WTC11 (cell line): ENCODE results near the gene SCIMP. TPM values are rescaled to one million over a fixed set of nuclear protein-coding genes. Genes with fewer than 3 reads are reported as not detected.

Source experiments
- ATAC-seq: fragments of 200-7000 bp; cut with Tn5 transposase; 2 replicates; pipeline ENCODE4 v1.10.0; 2021; ENCODE audit warnings: mild to moderate bottlenecking, moderate library complexity
- CTCF ChIA-PET: fragments of 300-600 bp; sonication (Branson Sonifier 250); formaldehyde crosslinking; loops from one replicate; lab custom pipeline; 2021; ENCODE audit warnings: antibody characterized with exemption; lab: Charles Lee
- POLR2A ChIA-PET: fragments of 350-600 bp; sonication (Branson Sonifier 250); formaldehyde crosslinking; loops from one replicate; lab custom pipeline; 2021; ENCODE audit warnings: antibody characterized with exemption; lab: Charles Lee
- DNase-seq: peaks from one replicate; pipeline ENCODE4 v3.0.0; 2021; ENCODE audit warnings: low spot score
- H3K27ac Mint-ChIP-seq: 2 replicates; pipeline ENCODE4 v1.8.0; 2021; ENCODE audit warnings: mixed read lengths
- H3K27me3 Mint-ChIP-seq: 2 replicates; pipeline ENCODE4 v1.8.0; 2021; ENCODE audit warnings: low read depth, mild to moderate bottlenecking, moderate library complexity, mixed read lengths
- H3K36me3 Mint-ChIP-seq: 2 replicates; pipeline ENCODE4 v1.8.0; 2021; ENCODE audit warnings: mixed read lengths
- H3K4me1 Mint-ChIP-seq: 2 replicates; pipeline ENCODE4 v1.8.0; 2022; ENCODE audit warnings: mixed read lengths
- H3K4me3 Mint-ChIP-seq: 2 replicates; pipeline ENCODE4 v1.8.0; 2021; ENCODE audit warnings: mild to moderate bottlenecking, moderate library complexity, mixed read lengths
- H3K9me3 Mint-ChIP-seq: 2 replicates; pipeline ENCODE4 v1.8.0; 2021; ENCODE audit warnings: mixed read lengths
- CREB1 ChIP-seq: sonication (generic); formaldehyde crosslinking; IDR thresholded peaks from 2 replicates; pipeline ENCODE4 v1.8.0; 2023; ENCODE audit warnings: mild to moderate bottlenecking, missing genetic modification reagents
- CTCF ChIP-seq: fragments of 200-600 bp; IDR thresholded peaks from 2 replicates; pipeline ENCODE4 v1.8.0; 2022; ENCODE audit warnings: antibody characterized with exemption
- E2F1 ChIP-seq: sonication (generic); formaldehyde crosslinking; IDR thresholded peaks from 2 replicates; pipeline ENCODE4 v1.8.0; 2022; ENCODE audit warnings: mild to moderate bottlenecking, missing genetic modification reagents
- ELF4 ChIP-seq: sonication (generic); formaldehyde crosslinking; IDR thresholded peaks from 2 replicates; pipeline ENCODE4 v1.8.1; 2022; ENCODE audit warnings: low read depth, mild to moderate bottlenecking, moderate library complexity, missing genetic modification reagents
- ESRRA ChIP-seq: sonication (generic); formaldehyde crosslinking; IDR thresholded peaks from 2 replicates; pipeline ENCODE4 v1.8.1; 2022; ENCODE audit warnings: mild to moderate bottlenecking, missing genetic modification reagents, borderline replicate concordance
- FOXK1 ChIP-seq: sonication (generic); formaldehyde crosslinking; IDR thresholded peaks from 2 replicates; pipeline ENCODE4 v1.8.0; 2022; ENCODE audit warnings: mild to moderate bottlenecking, moderate library complexity, missing genetic modification reagents
- GABPB1 ChIP-seq: sonication (generic); formaldehyde crosslinking; IDR thresholded peaks from 2 replicates; pipeline ENCODE4 v1.8.1; 2023; ENCODE audit warnings: mild to moderate bottlenecking, missing genetic modification reagents
- HMGA2 ChIP-seq: fragments of 250-450 bp; sonication (Bioruptor Pico); IDR thresholded peaks from 2 replicates; pipeline ENCODE4 v1.4.0; 2021; ENCODE audit warnings: mild to moderate bottlenecking, moderate library complexity
- NR1H2 ChIP-seq: sonication (generic); formaldehyde crosslinking; IDR thresholded peaks from 2 replicates; pipeline ENCODE4 v1.9.0; 2021; ENCODE audit warnings: mild to moderate bottlenecking, moderate library complexity, missing genetic modification reagents
- OVOL2 ChIP-seq: fragments of 250-450 bp; sonication (Bioruptor Pico); IDR thresholded peaks from 2 replicates; pipeline ENCODE4 v1.9.0; 2021; ENCODE audit warnings: mild to moderate bottlenecking, borderline replicate concordance
- RELA ChIP-seq: sonication (generic); formaldehyde crosslinking; IDR thresholded peaks from 2 replicates; pipeline ENCODE4 v1.8.1; 2022; ENCODE audit warnings: missing genetic modification reagents, mild to moderate bottlenecking, borderline replicate concordance
- SMAD4 ChIP-seq: sonication (generic); formaldehyde crosslinking; IDR thresholded peaks from 2 replicates; pipeline ENCODE4 v1.8.0; 2022; ENCODE audit warnings: mild to moderate bottlenecking, missing genetic modification reagents
- TEAD1 ChIP-seq: sonication (generic); formaldehyde crosslinking; IDR thresholded peaks from 2 replicates; pipeline ENCODE4 v1.8.0; 2022; ENCODE audit warnings: mild to moderate bottlenecking, missing genetic modification reagents
- ZMAT4 ChIP-seq: fragments of 250-450 bp; sonication (Bioruptor Pico); IDR thresholded peaks from 2 replicates; pipeline ENCODE4 v1.9.0; 2021; ENCODE audit warnings: mild to moderate bottlenecking
- ZNF138 ChIP-seq: sonication (generic); formaldehyde crosslinking; conservative IDR thresholded peaks from 2 replicates; pipeline ENCODE4 v1.8.1; 2022; ENCODE audit warnings: mild to moderate bottlenecking, moderate library complexity, missing genetic modification reagents
- ZNF281 ChIP-seq: sonication (generic); formaldehyde crosslinking; IDR thresholded peaks from 2 replicates; pipeline ENCODE4 v1.8.0; 2023; ENCODE audit warnings: mild to moderate bottlenecking, missing genetic modification reagents
- ZNF317 ChIP-seq: sonication (generic); formaldehyde crosslinking; IDR thresholded peaks from 2 replicates; pipeline ENCODE4 v1.8.1; 2023; ENCODE audit warnings: low read depth, mild to moderate bottlenecking, moderate library complexity, missing genetic modification reagents, borderline replicate concordance
- ZNF416 ChIP-seq: fragments of 250-450 bp; sonication (Bioruptor Pico); IDR thresholded peaks from 2 replicates; pipeline ENCODE4 v1.9.0; 2021; ENCODE audit warnings: mild to moderate bottlenecking, inconsistent platforms
- total RNA-seq: library from RNA; stranded (reverse); gene quantifications from 3 replicates; pipeline ENCODE4 v1.2.3, GENCODE V29; 2021
- TF ChIP-seq, protein P1 (sequence below): sonication (generic); formaldehyde crosslinking; IDR thresholded peaks from 2 replicates; pipeline ENCODE4 v1.8.0; 2023; ENCODE audit warnings: missing genetic modification reagents, mild to moderate bottlenecking, borderline replicate concordance
- TF ChIP-seq, protein P2 (sequence below): sonication (generic); formaldehyde crosslinking; conservative IDR thresholded peaks from 2 replicates; pipeline ENCODE4 v1.8.1; 2023; ENCODE audit warnings: mild to moderate bottlenecking, low read depth, missing genetic modification reagents, moderate library complexity
- TF ChIP-seq, protein P3 (sequence below): fragments of 250-450 bp; sonication (Bioruptor Pico); IDR thresholded peaks from 2 replicates; pipeline ENCODE4 v2.1.2; 2022; ENCODE audit warnings: mild to moderate bottlenecking, moderate library complexity

The SCIMP gene
- total RNA-seq, 1 experiment from 2014 or later, result not detected

DNA sequence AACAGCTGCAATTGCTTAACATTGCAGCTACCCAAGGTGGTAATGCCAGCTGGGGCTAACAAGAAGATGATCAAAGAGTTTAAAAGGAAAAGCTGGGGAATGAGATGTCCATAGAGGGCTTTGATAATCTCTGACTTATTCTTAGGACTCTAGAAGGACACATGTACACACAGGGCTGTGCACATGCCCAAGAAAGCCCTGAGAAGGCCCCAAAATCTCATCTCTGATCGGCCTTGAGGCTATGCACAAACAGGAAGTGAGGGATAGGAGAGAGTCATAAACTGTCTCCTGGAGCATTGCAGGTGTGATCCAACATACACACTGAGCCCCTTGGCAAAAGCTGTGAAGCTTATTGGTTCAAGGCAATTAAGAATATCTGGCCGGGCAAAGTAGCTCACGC is 30.2 kb upstream of the SCIMP start:
- Mint-ChIP-seq H3K9me3 (peaks cover 4% of the 10 kb centered on the region; the same call in 1 of the 2 replicates), H3K4me1 (no peaks in the 10 kb centered on the region), H3K27ac (no peak overlapping the region), H3K4me3 (no peak overlapping the region), H3K27me3 (no peaks in the 10 kb centered on the region), H3K36me3 (no peaks in the 10 kb centered on the region)
- POLR2A ChIA-PET, result no interaction called here
- DNase-seq (no peak), ATAC-seq (no peak)
- CTCF ChIA-PET, result no interaction called here
- TF ChIP-seq GABPB1 (CRISPR knock-in tag) (no peak), CREB1 (no peak), ZNF317 (CRISPR knock-in tag) (no peak), SMAD4 (CRISPR knock-in tag) (no peak), ZMAT4 (CRISPR knock-in tag) (no peak), ZNF281 (no peak), E2F1 (CRISPR knock-in tag) (no peak), HMGA2 (CRISPR knock-in tag) (no peak)
- TF ChIP-seq, protein P1, sequence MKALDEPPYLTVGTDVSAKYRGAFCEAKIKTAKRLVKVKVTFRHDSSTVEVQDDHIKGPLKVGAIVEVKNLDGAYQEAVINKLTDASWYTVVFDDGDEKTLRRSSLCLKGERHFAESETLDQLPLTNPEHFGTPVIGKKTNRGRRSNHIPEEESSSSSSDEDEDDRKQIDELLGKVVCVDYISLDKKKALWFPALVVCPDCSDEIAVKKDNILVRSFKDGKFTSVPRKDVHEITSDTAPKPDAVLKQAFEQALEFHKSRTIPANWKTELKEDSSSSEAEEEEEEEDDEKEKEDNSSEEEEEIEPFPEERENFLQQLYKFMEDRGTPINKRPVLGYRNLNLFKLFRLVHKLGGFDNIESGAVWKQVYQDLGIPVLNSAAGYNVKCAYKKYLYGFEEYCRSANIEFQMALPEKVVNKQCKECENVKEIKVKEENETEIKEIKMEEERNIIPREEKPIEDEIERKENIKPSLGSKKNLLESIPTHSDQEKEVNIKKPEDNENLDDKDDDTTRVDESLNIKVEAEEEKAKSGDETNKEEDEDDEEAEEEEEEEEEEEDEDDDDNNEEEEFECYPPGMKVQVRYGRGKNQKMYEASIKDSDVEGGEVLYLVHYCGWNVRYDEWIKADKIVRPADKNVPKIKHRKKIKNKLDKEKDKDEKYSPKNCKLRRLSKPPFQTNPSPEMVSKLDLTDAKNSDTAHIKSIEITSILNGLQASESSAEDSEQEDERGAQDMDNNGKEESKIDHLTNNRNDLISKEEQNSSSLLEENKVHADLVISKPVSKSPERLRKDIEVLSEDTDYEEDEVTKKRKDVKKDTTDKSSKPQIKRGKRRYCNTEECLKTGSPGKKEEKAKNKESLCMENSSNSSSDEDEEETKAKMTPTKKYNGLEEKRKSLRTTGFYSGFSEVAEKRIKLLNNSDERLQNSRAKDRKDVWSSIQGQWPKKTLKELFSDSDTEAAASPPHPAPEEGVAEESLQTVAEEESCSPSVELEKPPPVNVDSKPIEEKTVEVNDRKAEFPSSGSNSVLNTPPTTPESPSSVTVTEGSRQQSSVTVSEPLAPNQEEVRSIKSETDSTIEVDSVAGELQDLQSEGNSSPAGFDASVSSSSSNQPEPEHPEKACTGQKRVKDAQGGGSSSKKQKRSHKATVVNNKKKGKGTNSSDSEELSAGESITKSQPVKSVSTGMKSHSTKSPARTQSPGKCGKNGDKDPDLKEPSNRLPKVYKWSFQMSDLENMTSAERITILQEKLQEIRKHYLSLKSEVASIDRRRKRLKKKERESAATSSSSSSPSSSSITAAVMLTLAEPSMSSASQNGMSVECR (CRISPR knock-in tag), result no peak
- TF ChIP-seq, protein P2, sequence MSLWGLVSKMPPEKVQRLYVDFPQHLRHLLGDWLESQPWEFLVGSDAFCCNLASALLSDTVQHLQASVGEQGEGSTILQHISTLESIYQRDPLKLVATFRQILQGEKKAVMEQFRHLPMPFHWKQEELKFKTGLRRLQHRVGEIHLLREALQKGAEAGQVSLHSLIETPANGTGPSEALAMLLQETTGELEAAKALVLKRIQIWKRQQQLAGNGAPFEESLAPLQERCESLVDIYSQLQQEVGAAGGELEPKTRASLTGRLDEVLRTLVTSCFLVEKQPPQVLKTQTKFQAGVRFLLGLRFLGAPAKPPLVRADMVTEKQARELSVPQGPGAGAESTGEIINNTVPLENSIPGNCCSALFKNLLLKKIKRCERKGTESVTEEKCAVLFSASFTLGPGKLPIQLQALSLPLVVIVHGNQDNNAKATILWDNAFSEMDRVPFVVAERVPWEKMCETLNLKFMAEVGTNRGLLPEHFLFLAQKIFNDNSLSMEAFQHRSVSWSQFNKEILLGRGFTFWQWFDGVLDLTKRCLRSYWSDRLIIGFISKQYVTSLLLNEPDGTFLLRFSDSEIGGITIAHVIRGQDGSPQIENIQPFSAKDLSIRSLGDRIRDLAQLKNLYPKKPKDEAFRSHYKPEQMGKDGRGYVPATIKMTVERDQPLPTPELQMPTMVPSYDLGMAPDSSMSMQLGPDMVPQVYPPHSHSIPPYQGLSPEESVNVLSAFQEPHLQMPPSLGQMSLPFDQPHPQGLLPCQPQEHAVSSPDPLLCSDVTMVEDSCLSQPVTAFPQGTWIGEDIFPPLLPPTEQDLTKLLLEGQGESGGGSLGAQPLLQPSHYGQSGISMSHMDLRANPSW (CRISPR knock-in tag), result no peak

- H3K4me1 Mint-ChIP-seq, result no peaks in the 10 kb centered on the region
Observed at GRCh38 chr17:5263441-5263840, 28.8 kb upstream of the SCIMP start.

More at GRCh38 chr17:5263441-5263840, 28.8 kb upstream of the SCIMP start:
- DNase-seq (no peak), ATAC-seq (no peak)
- Mint-ChIP-seq H3K36me3 (no peaks in the 10 kb centered on the region), H3K9me3 (peaks cover 4% of the 10 kb centered on the region; the same call in 1 of the 2 replicates), H3K27ac (no peak overlapping the region), H3K4me3 (no peak overlapping the region), H3K27me3 (no peaks in the 10 kb centered on the region)
- ChIA-PET POLR2A (no interaction called here), CTCF (interaction anchor here (1.0 kb wide), 1 partner anchor 8 kb away, joined by 4 read pairs; no protein-coding TSS in a partner anchor)
- no peak for TF ChIP-seq ZNF416 (CRISPR knock-in tag)
- no peak for TF ChIP-seq RELA (CRISPR knock-in tag)
- TF ChIP-seq ESRRA (CRISPR knock-in tag), result no peak
- no peak for TF ChIP-seq FOXK1 (CRISPR knock-in tag)
- TF ChIP-seq CREB1, result no peak
- TF ChIP-seq TEAD1 (CRISPR knock-in tag), result no peak
- no peak for TF ChIP-seq NR1H2 (CRISPR knock-in tag)
- TF ChIP-seq CTCF, result no peak
- no peak for TF ChIP-seq ZNF138 (CRISPR knock-in tag)
- TF ChIP-seq, protein P3, sequence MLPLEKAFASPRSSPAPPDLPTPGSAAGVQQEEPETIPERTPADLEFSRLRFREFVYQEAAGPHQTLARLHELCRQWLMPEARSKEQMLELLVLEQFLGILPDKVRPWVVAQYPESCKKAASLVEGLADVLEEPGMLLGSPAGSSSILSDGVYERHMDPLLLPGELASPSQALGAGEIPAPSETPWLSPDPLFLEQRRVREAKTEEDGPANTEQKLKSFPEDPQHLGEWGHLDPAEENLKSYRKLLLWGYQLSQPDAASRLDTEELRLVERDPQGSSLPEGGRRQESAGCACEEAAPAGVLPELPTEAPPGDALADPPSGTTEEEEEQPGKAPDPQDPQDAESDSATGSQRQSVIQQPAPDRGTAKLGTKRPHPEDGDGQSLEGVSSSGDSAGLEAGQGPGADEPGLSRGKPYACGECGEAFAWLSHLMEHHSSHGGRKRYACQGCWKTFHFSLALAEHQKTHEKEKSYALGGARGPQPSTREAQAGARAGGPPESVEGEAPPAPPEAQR (CRISPR knock-in tag), result no peak
- no peak for TF ChIP-seq ELF4 (CRISPR knock-in tag)
- no peak for TF ChIP-seq OVOL2 (CRISPR knock-in tag)
